K562 treated with DMSO at 1 percent for 4 hours (cell line): ENCODE measurements around the gene NCF2. TPM values are rescaled to one million over a fixed set of nuclear protein-coding genes. Genes with fewer than 3 reads are reported as not detected.

Source experiments
- total RNA-seq: library from RNA; unstranded; fragments of 300-600 nt; gene quantifications from 2 replicates; pipeline ENCODE4 v1.2.3, GENCODE V29; 2022; ENCODE audit not compliant: insufficient read depth

NCF2 gene
- total RNA-seq, result 3.6 TPM in 1 of 2 replicates, not detected in the other

GRCh38 chr1:183590244-183591191, at the start of gene NCF2:
NCF2 (minus strand) TSS chr1:183590459; CDS start chr1:183590329, 130 bp downstream.

GRCh38 chr1:183635606-183636333, 45.5 kb upstream of the NCF2 start, which contains the start of gene ARPC5:
ARPC5 (minus strand) TSS chr1:183635783; CDS start chr1:183635659, 124 bp downstream.

Other genes starting within 250 kb of the NCF2 start
- not detected in 2 replicates for gene NMNAT2, start 172.1 kb downstream of the NCF2 start, total RNA-seq
- 21.2 and 34.6 TPM in 2 replicates for gene SMG7, start 118.0 kb downstream of the NCF2 start, total RNA-seq
- gene ARPC5, start 45.3 kb upstream of the NCF2 start, total RNA-seq, result 105 and 125 TPM in 2 replicates
- gene APOBEC4, start 62.9 kb upstream of the NCF2 start, total RNA-seq, result not detected in 2 replicates
- gene RGL1, start 214.7 kb upstream of the NCF2 start, total RNA-seq, result not detected in 2 replicates